SK-N-SH (cell line): Measurements from ENCODE around the gene PFN1. TPM values are rescaled to one million over a fixed set of nuclear protein-coding genes. Genes with fewer than 3 reads are reported as not detected.

Source experiments
- CTCF ChIA-PET: fragments of 300-600, 350-600 bp; formaldehyde crosslinking; extraction: SDS; loops from one replicate; lab custom pipeline; 2021; lab: Yijun Ruan, JAX
- POLR2A ChIA-PET: fragments of 350-600 bp; sonication (Branson Sonifier 250); formaldehyde crosslinking; extraction: SDS; loops from one replicate; lab custom pipeline; 2020; ENCODE audit warnings: antibody characterized with exemption, inconsistent platforms; lab: Yijun Ruan, JAX
- DNase-seq: peaks from one replicate; pipeline ENCODE4 v3.0.0; 2012
- H2AFZ ChIP-seq: fragments of 200-600 bp; sonication (generic); 2 replicates; pipeline ENCODE4 v1.8.1; 2016; ENCODE audit warnings: antibody characterized with exemption, mild to moderate bottlenecking, low read depth
- H3F3A ChIP-seq: fragments of 200-600 bp; sonication (generic); replicated peaks from 2 replicates; pipeline ENCODE3; 2016; ENCODE audit warnings: antibody characterized with exemption, mild to moderate bottlenecking; ENCODE audit not compliant: insufficient read depth
- H3K27ac ChIP-seq, 2 experiments: fragments of 200-500 bp in 1 of 2; fragments of 200-600 bp in 1 of 2; sonication (Bioruptor generic) in 1 of 2; sonication (generic), shearing (Covaris generic) in 1 of 2; 2 replicates each; pipeline versions ENCODE4 v1.5.1 to v1.6.1; 2014 to 2016; ENCODE audit warnings: low read depth in 2 of 2, inconsistent platforms in 1 of 2, low read length in 1 of 2, mild to moderate bottlenecking in 1 of 2, mixed read lengths in 1 of 2
- H3K27me3 ChIP-seq: fragments of 200-600 bp; sonication (generic), shearing (Covaris generic); 2 replicates; pipeline ENCODE4 v1.6.1; 2016; ENCODE audit warnings: mixed run types; ENCODE audit not compliant: insufficient read depth
- H3K36me3 ChIP-seq, 2 experiments: fragments of 200-500 bp in 1 of 2; fragments of 200-600 bp in 1 of 2; sonication (Bioruptor generic) in 1 of 2; sonication (generic) in 1 of 2; replicated peaks in 1 of 2; 2 replicates each; pipeline versions ENCODE3 to v1.5.1; 2014 to 2016; ENCODE audit warnings: low read length in 1 of 2, mild to moderate bottlenecking in 1 of 2; ENCODE audit not compliant: insufficient read depth in 2 of 2, control insufficient read depth in 1 of 2
- H3K4me1 ChIP-seq, 2 experiments: fragments of 200-500 bp in 1 of 2; fragments of 200-600 bp in 1 of 2; sonication (Bioruptor generic) in 1 of 2; sonication (generic), shearing (Covaris generic) in 1 of 2; 2 replicates each; pipeline versions ENCODE4 v1.5.1 to v1.6.1; 2014 to 2016; ENCODE audit warnings: low read depth in 1 of 2, low read length in 1 of 2, mixed run types in 1 of 2; ENCODE audit not compliant: insufficient read depth in 2 of 2, control insufficient read depth in 1 of 2
- H3K4me2 ChIP-seq: fragments of 200-600 bp; sonication (generic), shearing (Covaris generic); 2 replicates; pipeline ENCODE4 v1.6.1; 2017; ENCODE audit warnings: mixed run types
- H3K4me3 ChIP-seq, 2 experiments: fragments of 200-500 bp in 1 of 2; fragments of 200-600 bp in 1 of 2; sonication (Bioruptor generic) in 1 of 2; sonication (generic), shearing (Covaris generic) in 1 of 2; 2 replicates each; pipeline versions ENCODE4 v1.5.1 to v1.8.1; 2014 to 2016; ENCODE audit warnings: low read depth in 2 of 2, inconsistent platforms in 1 of 2, low read length in 1 of 2, mild to moderate bottlenecking in 1 of 2, mixed read lengths in 1 of 2, moderate library complexity in 1 of 2
- H3K79me2 ChIP-seq: fragments of 200-600 bp; sonication (generic); 2 replicates; pipeline ENCODE4 v1.8.1; 2017; ENCODE audit warnings: mild to moderate bottlenecking; ENCODE audit not compliant: insufficient read depth
- H3K9ac ChIP-seq: fragments of 200-600 bp; sonication (generic); 2 replicates; pipeline ENCODE4 v1.6.1; 2017; ENCODE audit warnings: mixed run types
- H3K9me2 ChIP-seq: fragments of 200-600 bp; sonication (generic); 2 replicates; pipeline ENCODE4 v1.6.1; 2017; ENCODE audit warnings: mixed run types
- H3K9me3 ChIP-seq: fragments of 200-600 bp; sonication (generic); 2 replicates; pipeline ENCODE4 v1.6.1; 2017; ENCODE audit warnings: mixed run types, mild to moderate bottlenecking, moderate library complexity
- H4K20me1 ChIP-seq: fragments of 200-600 bp; sonication (generic); 2 replicates; pipeline ENCODE4 v1.6.1; 2017; ENCODE audit warnings: mild to moderate bottlenecking, mixed run types; ENCODE audit not compliant: insufficient read depth
- FOSL2 ChIP-seq: IDR thresholded peaks from 2 replicates; pipeline ENCODE4 v1.4.0; 2012; ENCODE audit warnings: low read depth, mild to moderate bottlenecking, moderate library complexity, borderline replicate concordance
- GABPA ChIP-seq: IDR thresholded peaks from 2 replicates; pipeline ENCODE4 v1.4.0; 2012; ENCODE audit warnings: low read depth, mild to moderate bottlenecking
- MEF2A ChIP-seq: IDR thresholded peaks from 2 replicates; pipeline ENCODE4 v1.4.0; 2012; ENCODE audit warnings: low read depth, borderline replicate concordance
- RCOR1 ChIP-seq: fragments of 150-350 bp; IDR thresholded peaks from 2 replicates; pipeline ENCODE4 v1.6.1; 2017; ENCODE audit warnings: antibody characterized with exemption, low read length
- RFX5 ChIP-seq: IDR thresholded peaks from 2 replicates; pipeline ENCODE4 v1.6.1; 2012; ENCODE audit warnings: mild to moderate bottlenecking, improper control_type of control experiment, low read length
- SIN3A ChIP-seq: IDR thresholded peaks from 2 replicates; pipeline ENCODE4 v1.6.1; 2012; ENCODE audit warnings: low read depth, mild to moderate bottlenecking, low read length, moderate library complexity, borderline replicate concordance
- WGBS: methylation state at CpG from one replicate; pipeline ENCODE4 v1.1.6; 2017; ENCODE audit warnings: low lambda C conversion rate; 5-methylcytosine and 5-hydroxymethylcytosine counted together
- polyA plus RNA-seq, 3 experiments: library from polyadenylated mRNA; depleted of rRNA; stranded (reverse); fragments of >200 nt; gene quantifications; 2 replicates each; pipeline ENCODE4 v1.2.3, GENCODE V29; 2012
- TF ChIP-seq, protein P1 (sequence below): IDR thresholded peaks from 2 replicates; pipeline ENCODE4 v1.4.0; 2012; ENCODE audit warnings: low read depth, borderline replicate concordance
- TF ChIP-seq, protein P2 (sequence below): fragments of 150-350 bp; IDR thresholded peaks from 2 replicates; pipeline ENCODE4 v1.6.1; 2017; ENCODE audit warnings: antibody characterized with exemption, low read length, low read depth, borderline replicate concordance
- TF ChIP-seq, protein P3 (sequence below): IDR thresholded peaks from 2 replicates; pipeline ENCODE4 v1.4.0; 2012; ENCODE audit warnings: low read depth, borderline replicate concordance
- TF ChIP-seq, protein P4 (sequence below): IDR thresholded peaks from 2 replicates; pipeline ENCODE4 v1.6.1; 2012; ENCODE audit warnings: mild to moderate bottlenecking, low read depth, low read length, moderate library complexity

PFN1 gene
- polyA plus RNA-seq, 1 of the 3 experiments (the other 2 are of a cell fraction), result 2,484 TPM

DNA sequence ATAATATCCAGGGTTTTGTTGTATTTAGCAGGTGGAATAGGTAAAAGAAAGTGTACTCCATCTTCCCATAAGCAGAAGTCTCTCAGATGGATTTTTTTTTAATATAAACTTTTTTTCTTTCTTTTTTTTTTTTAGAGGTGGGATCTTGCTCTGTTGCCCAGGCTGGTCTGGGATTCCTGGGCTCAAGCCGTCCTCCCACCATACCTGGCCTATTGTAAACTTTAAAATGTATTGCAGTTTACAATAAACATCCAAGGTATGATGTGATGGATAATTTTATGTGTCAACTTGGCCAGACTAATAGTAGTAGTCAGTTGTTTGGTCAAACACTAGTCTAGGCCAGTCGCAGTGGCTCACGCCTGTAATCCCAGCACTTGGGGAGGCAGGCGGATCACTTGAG is 27.0 kb downstream of the PFN1 start:
- TF ChIP-seq RCOR1 (no peak), RFX5 (no peak), GABPA (no peak), SIN3A (no peak), FOSL2 (no peak), MEF2A (no peak)
- TF ChIP-seq, protein P1, sequence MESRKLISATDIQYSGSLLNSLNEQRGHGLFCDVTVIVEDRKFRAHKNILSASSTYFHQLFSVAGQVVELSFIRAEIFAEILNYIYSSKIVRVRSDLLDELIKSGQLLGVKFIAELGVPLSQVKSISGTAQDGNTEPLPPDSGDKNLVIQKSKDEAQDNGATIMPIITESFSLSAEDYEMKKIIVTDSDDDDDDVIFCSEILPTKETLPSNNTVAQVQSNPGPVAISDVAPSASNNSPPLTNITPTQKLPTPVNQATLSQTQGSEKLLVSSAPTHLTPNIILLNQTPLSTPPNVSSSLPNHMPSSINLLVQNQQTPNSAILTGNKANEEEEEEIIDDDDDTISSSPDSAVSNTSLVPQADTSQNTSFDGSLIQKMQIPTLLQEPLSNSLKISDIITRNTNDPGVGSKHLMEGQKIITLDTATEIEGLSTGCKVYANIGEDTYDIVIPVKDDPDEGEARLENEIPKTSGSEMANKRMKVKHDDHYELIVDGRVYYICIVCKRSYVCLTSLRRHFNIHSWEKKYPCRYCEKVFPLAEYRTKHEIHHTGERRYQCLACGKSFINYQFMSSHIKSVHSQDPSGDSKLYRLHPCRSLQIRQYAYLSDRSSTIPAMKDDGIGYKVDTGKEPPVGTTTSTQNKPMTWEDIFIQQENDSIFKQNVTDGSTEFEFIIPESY, result no peak
- TF ChIP-seq, protein P2, sequence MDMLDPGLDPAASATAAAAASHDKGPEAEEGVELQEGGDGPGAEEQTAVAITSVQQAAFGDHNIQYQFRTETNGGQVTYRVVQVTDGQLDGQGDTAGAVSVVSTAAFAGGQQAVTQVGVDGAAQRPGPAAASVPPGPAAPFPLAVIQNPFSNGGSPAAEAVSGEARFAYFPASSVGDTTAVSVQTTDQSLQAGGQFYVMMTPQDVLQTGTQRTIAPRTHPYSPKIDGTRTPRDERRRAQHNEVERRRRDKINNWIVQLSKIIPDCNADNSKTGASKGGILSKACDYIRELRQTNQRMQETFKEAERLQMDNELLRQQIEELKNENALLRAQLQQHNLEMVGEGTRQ, result no peak
- TF ChIP-seq, protein P3, sequence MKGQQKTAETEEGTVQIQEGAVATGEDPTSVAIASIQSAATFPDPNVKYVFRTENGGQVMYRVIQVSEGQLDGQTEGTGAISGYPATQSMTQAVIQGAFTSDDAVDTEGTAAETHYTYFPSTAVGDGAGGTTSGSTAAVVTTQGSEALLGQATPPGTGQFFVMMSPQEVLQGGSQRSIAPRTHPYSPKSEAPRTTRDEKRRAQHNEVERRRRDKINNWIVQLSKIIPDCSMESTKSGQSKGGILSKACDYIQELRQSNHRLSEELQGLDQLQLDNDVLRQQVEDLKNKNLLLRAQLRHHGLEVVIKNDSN, result no peak
- TF ChIP-seq, protein P4, sequence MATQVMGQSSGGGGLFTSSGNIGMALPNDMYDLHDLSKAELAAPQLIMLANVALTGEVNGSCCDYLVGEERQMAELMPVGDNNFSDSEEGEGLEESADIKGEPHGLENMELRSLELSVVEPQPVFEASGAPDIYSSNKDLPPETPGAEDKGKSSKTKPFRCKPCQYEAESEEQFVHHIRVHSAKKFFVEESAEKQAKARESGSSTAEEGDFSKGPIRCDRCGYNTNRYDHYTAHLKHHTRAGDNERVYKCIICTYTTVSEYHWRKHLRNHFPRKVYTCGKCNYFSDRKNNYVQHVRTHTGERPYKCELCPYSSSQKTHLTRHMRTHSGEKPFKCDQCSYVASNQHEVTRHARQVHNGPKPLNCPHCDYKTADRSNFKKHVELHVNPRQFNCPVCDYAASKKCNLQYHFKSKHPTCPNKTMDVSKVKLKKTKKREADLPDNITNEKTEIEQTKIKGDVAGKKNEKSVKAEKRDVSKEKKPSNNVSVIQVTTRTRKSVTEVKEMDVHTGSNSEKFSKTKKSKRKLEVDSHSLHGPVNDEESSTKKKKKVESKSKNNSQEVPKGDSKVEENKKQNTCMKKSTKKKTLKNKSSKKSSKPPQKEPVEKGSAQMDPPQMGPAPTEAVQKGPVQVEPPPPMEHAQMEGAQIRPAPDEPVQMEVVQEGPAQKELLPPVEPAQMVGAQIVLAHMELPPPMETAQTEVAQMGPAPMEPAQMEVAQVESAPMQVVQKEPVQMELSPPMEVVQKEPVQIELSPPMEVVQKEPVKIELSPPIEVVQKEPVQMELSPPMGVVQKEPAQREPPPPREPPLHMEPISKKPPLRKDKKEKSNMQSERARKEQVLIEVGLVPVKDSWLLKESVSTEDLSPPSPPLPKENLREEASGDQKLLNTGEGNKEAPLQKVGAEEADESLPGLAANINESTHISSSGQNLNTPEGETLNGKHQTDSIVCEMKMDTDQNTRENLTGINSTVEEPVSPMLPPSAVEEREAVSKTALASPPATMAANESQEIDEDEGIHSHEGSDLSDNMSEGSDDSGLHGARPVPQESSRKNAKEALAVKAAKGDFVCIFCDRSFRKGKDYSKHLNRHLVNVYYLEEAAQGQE, result no peak
- no peak overlapping the region for H3K9ac ChIP-seq
- no peaks in the 10 kb centered on the region for H3F3A ChIP-seq
- H3K36me3 ChIP-seq, result no peaks in the 10 kb centered on the region
- ChIA-PET CTCF (interaction anchor here (1.6 to 2.8 kb wide), 2 partner anchors 12 to 17 kb away, joined by 6 to 12 read pairs; no protein-coding TSS in a partner anchor), POLR2A (no interaction called here)
- no peaks in the 10 kb centered on the region for H3K27me3 ChIP-seq
- WGBS, result 86% methylated on average over 4 of the region's 4 CpGs
- no peaks in the 10 kb centered on the region; a peak in 1 of 4 replicates for H3K4me1 ChIP-seq
- DNase-seq, result no peak
- no peak overlapping the region for H3K4me3 ChIP-seq
- H3K79me2 ChIP-seq, result no peaks in the 10 kb centered on the region
- H3K4me2 ChIP-seq, result no peak overlapping the region
- H2AFZ ChIP-seq, result no peak overlapping the region
- no peak overlapping the region for H3K27ac ChIP-seq
- no peaks in the 10 kb centered on the region for H3K9me3 ChIP-seq
- no peaks in the 10 kb centered on the region for H4K20me1 ChIP-seq
- no peaks in the 10 kb centered on the region for H3K9me2 ChIP-seq
